ENCODE data around the gene ATP8A1. TPM values are rescaled to one million over a fixed set of nuclear protein-coding genes. Genes with fewer than 3 reads are reported as not detected.

The ATP8A1 gene
- total and polyA plus RNA-seq, 2 of the 8 experiments (the other 6 are each of a cell fraction or from before 2014, with no cell fraction given), result 3.7 to 14.9 TPM

DNA sequence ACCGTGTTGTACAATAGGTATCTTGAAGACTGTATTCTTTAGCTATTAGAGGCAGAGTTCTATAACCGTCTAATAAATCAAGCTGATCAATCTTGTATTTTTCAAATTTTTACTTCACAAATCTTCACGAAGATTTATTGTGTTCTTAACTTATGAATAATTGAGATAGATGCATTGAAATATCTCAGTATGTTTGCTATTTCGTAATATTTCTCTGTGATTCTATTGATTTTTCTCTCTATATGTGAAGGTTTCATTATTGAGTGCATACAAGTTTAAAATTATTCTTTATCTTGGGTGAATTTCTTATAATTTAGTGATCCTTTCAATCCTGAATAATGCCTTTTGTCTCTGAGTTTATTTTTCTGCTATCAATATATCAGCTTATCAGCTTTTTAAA lies 279.4 kb downstream of the ATP8A1 start:
- no peak overlapping the region for H3K56ac ChIP-seq (replicated peaks; ENCODE audit: insufficient read length, low read depth, low read length)
- WGBS, 2 experiments (ENCODE audit: extremely low coverage in 1 of 2, insufficient coverage in 1 of 2, insufficient read length in 1 of 2, insufficient replicate concordance in 2 of 2, low coverage in 1 of 2, low lambda C conversion rate in 2 of 2, missing lambda C conversion rate in 1 of 2), result 94% methylated on average over 4 of the region's 4 CpGs; no CpG with 5 or more reads in 1 of the 2 experiments
- no peaks in the 10 kb centered on the region for H3K9me3 ChIP-seq (ENCODE audit: insufficient read depth in 2 of 2, low read depth in 1 of 2, low read length in 1 of 2)
- no peaks in the 10 kb centered on the region for H4K20me1 ChIP-seq (replicated peaks in 1 of 2; ENCODE audit: control insufficient read depth in 1 of 2, insufficient read depth in 2 of 2, low read length in 2 of 2)
- no peaks in the 10 kb centered on the region for H3K79me2 ChIP-seq (ENCODE audit: control insufficient read depth in 1 of 2, insufficient read depth in 2 of 2, low read length in 2 of 2)
- no peak overlapping the region for H2BK20ac ChIP-seq (ENCODE audit: low read length)
- no peak overlapping the region for H2AK5ac ChIP-seq (ENCODE audit: low read depth, low read length)
- H3K18ac ChIP-seq (ENCODE audit: extremely low read depth, low read length), result no peak overlapping the region
- H3K4me3 ChIP-seq (ENCODE audit: extremely low read depth in 1 of 4, insufficient read depth in 2 of 4, low read depth in 3 of 4, low read length in 4 of 4), result no peak overlapping the region
- H3K9ac ChIP-seq (replicated peaks in 1 of 4; ENCODE audit: extremely low read depth in 1 of 4, low read depth in 3 of 4, low read length in 3 of 4), result no peak overlapping the region
- no peak overlapping the region for H2BK15ac ChIP-seq (ENCODE audit: low read length)
- no peak overlapping the region for H3K4me2 ChIP-seq (ENCODE audit: insufficient read depth in 1 of 2, low read depth in 2 of 2, low read length in 2 of 2)
- ChIA-PET POLR2A (ENCODE audit: partially characterized antibody) (no interaction called here), CTCF (ENCODE audit: partially characterized antibody) (interaction anchor here (1.2 kb wide), 1 partner anchor 96 kb away, joined by 4 read pairs; no protein-coding TSS in a partner anchor)
- no peak overlapping the region for H2BK12ac ChIP-seq (ENCODE audit: low read depth, low read length)
- no peak overlapping the region for H4K5ac ChIP-seq (ENCODE audit: insufficient read length, low read depth, low read length)
- DNase-seq (ENCODE audit: low read depth in 1 of 2, low spot score in 2 of 2) (no peak), FAIRE-seq (no peak)
- 0 out of 7 replicates have a peak, but pooled peaks cover 0 to 2% (median 0%) of the 10 kb centered on the region in 4 experiments for H3K27me3 ChIP-seq (replicated peaks in 1 of 4; ENCODE audit: control insufficient read depth in 3 of 4, extremely low read depth in 1 of 4, insufficient read depth in 3 of 4, low read length in 3 of 4)
- no peak overlapping the region for H4K8ac ChIP-seq (ENCODE audit: extremely low read depth, insufficient read depth, low read length)
- no peak overlapping the region for H2AFZ ChIP-seq (ENCODE audit: low read length)
- no peak overlapping the region for H2BK5ac ChIP-seq (ENCODE audit: low read depth, low read length)
- H3K36me3 ChIP-seq (ENCODE audit: control insufficient read depth in 2 of 4, insufficient read depth in 4 of 4, low read length in 3 of 4), result no peaks in the 10 kb centered on the region; a peak in 1 of 8 replicates
- no peak overlapping the region for H3K14ac ChIP-seq (ENCODE audit: insufficient read length)
- no peak for TF ChIP-seq BRCA1 (IDR thresholded peaks at IDR 0.05; ENCODE audit: low read depth, low read length)
- TF ChIP-seq KDM5A (IDR thresholded peaks at IDR 0.05; ENCODE audit: low read length), result no peak
- no peak for TF ChIP-seq RXRA (IDR thresholded peaks at IDR 0.05; ENCODE audit: insufficient read depth, low read depth, low read length)
- no peak for TF ChIP-seq CHD2 (IDR thresholded peaks at IDR 0.05; ENCODE audit: low read length)
- no peak for TF ChIP-seq KDM4A (IDR thresholded peaks at IDR 0.05; ENCODE audit: low read depth, low read length, severe bottlenecking)
- TF ChIP-seq CTBP2 (IDR thresholded peaks at IDR 0.05; ENCODE audit: borderline replicate concordance, insufficient read depth, insufficient read length, low read length), result no peak
- TF ChIP-seq POLR2A (IDR thresholded peaks at IDR 0.05; ENCODE audit: control extremely low read depth in 1 of 2, low read depth in 2 of 2, low read length in 2 of 2), result no peak
- TF ChIP-seq MAFK (IDR thresholded peaks at IDR 0.05; ENCODE audit: low read depth, low read length), result no peak
- no peak for TF ChIP-seq TBP (IDR thresholded peaks at IDR 0.05; ENCODE audit: low read depth, low read length)
- TF ChIP-seq SIRT6 (IDR thresholded peaks at IDR 0.05; ENCODE audit: low read length), result no peak
- no peak for TF ChIP-seq PHF8 (conservative IDR thresholded peaks at IDR 0.05; ENCODE audit: low read depth, low read length)
- TF ChIP-seq TCF12 (IDR thresholded peaks at IDR 0.05; ENCODE audit: low read depth, low read length), result no peak
- no peaks in the 10 kb centered on the region for H3K4me1 ChIP-seq (replicated peaks in 1 of 4; ENCODE audit: control insufficient read depth in 3 of 4, insufficient read depth in 4 of 4, low read length in 3 of 4)
- no peak overlapping the region for H2BK120ac ChIP-seq (replicated peaks; ENCODE audit: low read depth, low read length)
- no peak overlapping the region for H3K23ac ChIP-seq (ENCODE audit: insufficient read length)
- no peaks in the 10 kb centered on the region for H3K23me2 ChIP-seq (ENCODE audit: low read depth, low read length)
- H3K4ac ChIP-seq (replicated peaks; ENCODE audit: insufficient read length, low read depth, low read length), result no peak overlapping the region
- no peaks in the 10 kb centered on the region for H3K79me1 ChIP-seq (ENCODE audit: low read depth, low read length)
- H3K27ac ChIP-seq (ENCODE audit: low read depth, low read length), result no peak overlapping the region
- H4K91ac ChIP-seq (replicated peaks; ENCODE audit: insufficient read length, low read length), result no peak overlapping the region
